NCI-H1105 (cell line): ENCODE results near the gene DLG4.

Experiments
- DNase-seq: peaks from one replicate; lab custom pipeline; 2025; lab: John Stamatoyannopoulos, UW

Gene DLG4

GRCh38 chr17:7229504-7229903 lies 9.9 kb upstream of the DLG4 start:
- no peak for DNase-seq

GRCh38 chr17:7228920-7229319 lies 9.3 kb upstream of the DLG4 start:
- DNase-seq: no peak

- DNase-seq: no peak
Measured at GRCh38 chr17:7226721-7227710, 7.4 kb upstream of the DLG4 start.

- DNase-seq: no peak
Measured at GRCh38 chr17:7225711-7226331, 6.2 kb upstream of the DLG4 start.

- DNase-seq: no peak
Measured at GRCh38 chr17:7224661-7225111, 5.0 kb upstream of the DLG4 start.

- no peak for DNase-seq
Measured at GRCh38 chr17:7224110-7224509, 4.5 kb upstream of the DLG4 start.

- DNase-seq: no peak
Measured at GRCh38 chr17:7223375-7223774, 3.7 kb upstream of the DLG4 start.

GRCh38 chr17:7222972-7223292 lies 3.3 kb upstream of the DLG4 start:
- DNase-seq: no peak

- no peak for DNase-seq
Measured at GRCh38 chr17:7222093-7222971, 2.7 kb upstream of the DLG4 start.

- no peak for DNase-seq
Measured at GRCh38 chr17:7221278-7222092, 1.8 kb upstream of the DLG4 start.

GRCh38 chr17:7220593-7221277 lies 1.1 kb upstream of the DLG4 start:
- DNase-seq: peak; percentile 52

- DNase-seq: no peak
Measured at GRCh38 chr17:7219229-7219811, 316 bp downstream of the DLG4 start.

- DNase-seq: no peak
Measured at GRCh38 chr17:7218758-7219157, 878 bp downstream of the DLG4 start.

GRCh38 chr17:7218166-7218565 lies 1.5 kb downstream of the DLG4 start:
- no peak for DNase-seq

- DNase-seq: peak; percentile 28
Measured at GRCh38 chr17:7217113-7217987, 2.3 kb downstream of the DLG4 start.

- DNase-seq: no peak
Measured at GRCh38 chr17:7216242-7217112, 3.2 kb downstream of the DLG4 start.

- DNase-seq: no peak
Measured at GRCh38 chr17:7215652-7216180, 3.9 kb downstream of the DLG4 start.

- no peak for DNase-seq
Measured at GRCh38 chr17:7215136-7215638, 4.4 kb downstream of the DLG4 start.
